Esophagus squamous epithelium (tissue), 4 donors: ENCODE results near the gene SRP68.

Source experiments
- CTCF ChIP-seq, 6 experiments: fragments of 450-650 bp in 4 of 6; fragments of 200-600 bp in 2 of 6; sonication (generic) in 2 of 6; IDR thresholded peaks; one replicate each; pipeline ENCODE4 v1.5.1; 2016 to 2019; ENCODE audit warnings: antibody characterized with exemption in 6 of 6, mild to moderate bottlenecking in 4 of 6, moderate library complexity in 4 of 6
- POLR2A ChIP-seq, 4 donors: fragments of 450-650 bp; IDR thresholded peaks; one replicate each; pipeline ENCODE4 v1.6.1; 2017; ENCODE audit warnings: antibody characterized with exemption in 4 of 4, mild to moderate bottlenecking in 4 of 4, moderate library complexity in 3 of 4

GRCh38 chr17:76004750-76005262 lies 67.5 kb downstream of the SRP68 start:
- no peak for TF ChIP-seq CTCF (IDR thresholded peaks at IDR 0.05)
- no peak for TF ChIP-seq POLR2A (IDR thresholded peaks at IDR 0.05)
